ENCODE data around the gene ZNF648.
"Not testable (repeated sequence)": the region's sequence is repeated elsewhere in the genome, so short reads cannot be mapped to it uniquely, and the experiment has no call there.

Gene ZNF648

GRCh38 chr1:182061594-182061993, at the start of gene ZNF648:
TSS of gene ZNF648 (minus strand) at chr1:182061712. CDS start at chr1:182058010, 3,702 bp downstream.
- Histone ChIP-seq H3K4me1 (ENCODE audit: control insufficient read depth, insufficient read depth, low read length) (no peaks in the 10 kb centered on the region), H3K27me3 (ENCODE audit: control insufficient read depth, insufficient read depth, low read length) (peaks cover 2% of the 10 kb centered on the region), H3K9ac (ENCODE audit: low read depth, low read length) (no peak within 1 kb of the TSS), H3K36me3 (ENCODE audit: control insufficient read depth, insufficient read depth, low read length) (no peaks in the 10 kb centered on the region), H3K4me3 (ENCODE audit: low read depth, low read length) (no peak within 1 kb of the TSS), H3K9me3 (ENCODE audit: control insufficient read depth, insufficient read depth, low read length) (no peaks in the 10 kb centered on the region)

- no peaks in the 10 kb centered on the region for H3K9me3 ChIP-seq (ENCODE audit: control insufficient read depth, insufficient read depth, low read length)
- no peaks in the 10 kb centered on the region for H3K36me3 ChIP-seq (ENCODE audit: control insufficient read depth, insufficient read depth, low read length)
- H3K9ac ChIP-seq (ENCODE audit: low read depth, low read length): no peak overlapping the region
- no peaks in the 10 kb centered on the region for H3K27me3 ChIP-seq (ENCODE audit: control insufficient read depth, insufficient read depth, low read length)
- H3K4me1 ChIP-seq (ENCODE audit: control insufficient read depth, insufficient read depth, low read length): no peaks in the 10 kb centered on the region
- H3K4me3 ChIP-seq (ENCODE audit: low read depth, low read length): no peak overlapping the region
Observed at GRCh38 chr1:182110635-182111034, 49.1 kb upstream of the ZNF648 start.

GRCh38 chr1:182109771-182110170, 48.3 kb upstream of the ZNF648 start:
- Histone ChIP-seq H3K36me3 (ENCODE audit: control insufficient read depth, insufficient read depth, low read length) (no peaks in the 10 kb centered on the region), H3K27me3 (ENCODE audit: control insufficient read depth, insufficient read depth, low read length) (no peaks in the 10 kb centered on the region), H3K4me3 (ENCODE audit: low read depth, low read length) (no peak overlapping the region), H3K4me1 (ENCODE audit: control insufficient read depth, insufficient read depth, low read length) (no peaks in the 10 kb centered on the region), H3K9me3 (ENCODE audit: control insufficient read depth, insufficient read depth, low read length) (no peaks in the 10 kb centered on the region), H3K9ac (ENCODE audit: low read depth, low read length) (no peak overlapping the region)

- H3K36me3 ChIP-seq (ENCODE audit: control insufficient read depth, insufficient read depth, low read length): no peaks in the 10 kb centered on the region
- H3K9ac ChIP-seq (ENCODE audit: low read depth, low read length): no peak overlapping the region
- no peaks in the 10 kb centered on the region for H3K9me3 ChIP-seq (ENCODE audit: control insufficient read depth, insufficient read depth, low read length)
Observed at GRCh38 chr1:182107209-182107608, 45.7 kb upstream of the ZNF648 start.

GRCh38 chr1:182102043-182102416, 40.5 kb upstream of the ZNF648 start:
- H3K4me1 ChIP-seq (ENCODE audit: control insufficient read depth, insufficient read depth, low read length): peaks cover 17% of the 10 kb centered on the region
- H3K4me3 ChIP-seq (ENCODE audit: low read depth, low read length): no peak overlapping the region
- H3K9ac ChIP-seq (ENCODE audit: low read depth, low read length): no peak overlapping the region
- no peaks in the 10 kb centered on the region for H3K27me3 ChIP-seq (ENCODE audit: control insufficient read depth, insufficient read depth, low read length)
- no peaks in the 10 kb centered on the region for H3K9me3 ChIP-seq (ENCODE audit: control insufficient read depth, insufficient read depth, low read length)
- H3K36me3 ChIP-seq (ENCODE audit: control insufficient read depth, insufficient read depth, low read length): no peaks in the 10 kb centered on the region

More at GRCh38 chr1:182107209-182107608, 45.7 kb upstream of the ZNF648 start:
- Histone ChIP-seq H3K27me3 (ENCODE audit: control insufficient read depth, insufficient read depth, low read length) (no peaks in the 10 kb centered on the region), H3K4me3 (ENCODE audit: low read depth, low read length) (no peak overlapping the region), H3K4me1 (ENCODE audit: control insufficient read depth, insufficient read depth, low read length) (peaks cover 3% of the 10 kb centered on the region)

GRCh38 chr1:182101415-182102042, 40.0 kb upstream of the ZNF648 start:
- H3K4me1 ChIP-seq (ENCODE audit: control insufficient read depth, insufficient read depth, low read length): peaks cover 17% of the 10 kb centered on the region
- no peaks in the 10 kb centered on the region for H3K27me3 ChIP-seq (ENCODE audit: control insufficient read depth, insufficient read depth, low read length)
- H3K36me3 ChIP-seq (ENCODE audit: control insufficient read depth, insufficient read depth, low read length): no peaks in the 10 kb centered on the region
- no peaks in the 10 kb centered on the region for H3K9me3 ChIP-seq (ENCODE audit: control insufficient read depth, insufficient read depth, low read length)
- no peak overlapping the region for H3K9ac ChIP-seq (ENCODE audit: low read depth, low read length)
- H3K4me3 ChIP-seq (ENCODE audit: low read depth, low read length): no peak overlapping the region

- Histone ChIP-seq H3K4me1 (ENCODE audit: control insufficient read depth, insufficient read depth, low read length) (peaks cover 17% of the 10 kb centered on the region), H3K9ac (ENCODE audit: low read depth, low read length) (no peak overlapping the region), H3K9me3 (ENCODE audit: control insufficient read depth, insufficient read depth, low read length) (no peaks in the 10 kb centered on the region), H3K4me3 (ENCODE audit: low read depth, low read length) (no peak overlapping the region), H3K27me3 (ENCODE audit: control insufficient read depth, insufficient read depth, low read length) (no peaks in the 10 kb centered on the region), H3K36me3 (ENCODE audit: control insufficient read depth, insufficient read depth, low read length) (no peaks in the 10 kb centered on the region)
Observed at GRCh38 chr1:182098301-182098700, 36.8 kb upstream of the ZNF648 start.

GRCh38 chr1:182095946-182096345, 34.4 kb upstream of the ZNF648 start:
- Histone ChIP-seq H3K27me3 (ENCODE audit: control insufficient read depth, insufficient read depth, low read length) (no peaks in the 10 kb centered on the region), H3K4me1 (ENCODE audit: control insufficient read depth, insufficient read depth, low read length) (peaks cover 4% of the 10 kb centered on the region), H3K36me3 (ENCODE audit: control insufficient read depth, insufficient read depth, low read length) (no peaks in the 10 kb centered on the region), H3K4me3 (ENCODE audit: low read depth, low read length) (no peak overlapping the region), H3K9ac (ENCODE audit: low read depth, low read length) (no peak overlapping the region), H3K9me3 (ENCODE audit: control insufficient read depth, insufficient read depth, low read length) (no peaks in the 10 kb centered on the region)

- not testable (repeated sequence) for H3K27me3 ChIP-seq (ENCODE audit: control insufficient read depth, insufficient read depth, low read length); H3K36me3 ChIP-seq (ENCODE audit: control insufficient read depth, insufficient read depth, low read length); H3K4me1 ChIP-seq (ENCODE audit: control insufficient read depth, insufficient read depth, low read length); H3K9ac ChIP-seq (ENCODE audit: low read depth, low read length); H3K9me3 ChIP-seq (ENCODE audit: control insufficient read depth, insufficient read depth, low read length); H3K4me3 ChIP-seq (ENCODE audit: low read depth, low read length)
Observed at GRCh38 chr1:182094514-182095005, 33.0 kb upstream of the ZNF648 start.

GRCh38 chr1:182093781-182094180, 32.3 kb upstream of the ZNF648 start:
- Histone ChIP-seq H3K36me3 (ENCODE audit: control insufficient read depth, insufficient read depth, low read length) (no peaks in the 10 kb centered on the region), H3K4me3 (ENCODE audit: low read depth, low read length) (no peak overlapping the region), H3K27me3 (ENCODE audit: control insufficient read depth, insufficient read depth, low read length) (no peaks in the 10 kb centered on the region), H3K9ac (ENCODE audit: low read depth, low read length) (no peak overlapping the region), H3K4me1 (ENCODE audit: control insufficient read depth, insufficient read depth, low read length) (no peaks in the 10 kb centered on the region), H3K9me3 (ENCODE audit: control insufficient read depth, insufficient read depth, low read length) (no peaks in the 10 kb centered on the region)

- Histone ChIP-seq H3K36me3 (ENCODE audit: control insufficient read depth, insufficient read depth, low read length) (no peaks in the 10 kb centered on the region), H3K9me3 (ENCODE audit: control insufficient read depth, insufficient read depth, low read length) (no peaks in the 10 kb centered on the region), H3K4me1 (ENCODE audit: control insufficient read depth, insufficient read depth, low read length) (no peaks in the 10 kb centered on the region), H3K4me3 (ENCODE audit: low read depth, low read length) (no peak overlapping the region), H3K27me3 (ENCODE audit: control insufficient read depth, insufficient read depth, low read length) (no peaks in the 10 kb centered on the region), H3K9ac (ENCODE audit: low read depth, low read length) (no peak overlapping the region)
Observed at GRCh38 chr1:182092336-182092735, 30.8 kb upstream of the ZNF648 start.

GRCh38 chr1:182091083-182091482, 29.6 kb upstream of the ZNF648 start:
- H3K27me3 ChIP-seq (ENCODE audit: control insufficient read depth, insufficient read depth, low read length): no peaks in the 10 kb centered on the region
- H3K9me3 ChIP-seq (ENCODE audit: control insufficient read depth, insufficient read depth, low read length): no peaks in the 10 kb centered on the region
- H3K36me3 ChIP-seq (ENCODE audit: control insufficient read depth, insufficient read depth, low read length): no peaks in the 10 kb centered on the region
- no peak overlapping the region for H3K4me3 ChIP-seq (ENCODE audit: low read depth, low read length)
- no peak overlapping the region for H3K9ac ChIP-seq (ENCODE audit: low read depth, low read length)
- no peaks in the 10 kb centered on the region for H3K4me1 ChIP-seq (ENCODE audit: control insufficient read depth, insufficient read depth, low read length)
